HTERT RPE-1 (cell line): ENCODE measurements around the gene QRICH1.

ENCODE experiments used
- in situ Hi-C: fragments of 300-500 bp; cut with MboI; formaldehyde crosslinking; loops from 4 replicates; pipeline ENCODE4 v1.14.3; 2020; ENCODE audit warnings: low sequenced_read_pairs

QRICH1 gene

GRCh38 chr3:49034650-49035049, 59.2 kb downstream of the QRICH1 start:
- in situ Hi-C loops, result no loop called here

- in situ Hi-C loops, result no loop called here
Measured at GRCh38 chr3:49032646-49033304, 61.1 kb downstream of the QRICH1 start.

GRCh38 chr3:49030321-49030720, 63.5 kb downstream of the QRICH1 start:
- in situ Hi-C loops, result no loop called here

GRCh38 chr3:49029563-49029884, 64.3 kb downstream of the QRICH1 start:
- in situ Hi-C loops, result no loop called here

- in situ Hi-C loops, result no loop called here
Measured at GRCh38 chr3:49028673-49029562, 65.0 kb downstream of the QRICH1 start, which contains the start of gene IMPDH2. TSS of gene IMPDH2 (minus strand) at chr3:49029398. CDS start at chr3:49029350, 48 bp downstream.

GRCh38 chr3:49028298-49028672, 65.6 kb downstream of the QRICH1 start:
- in situ Hi-C loops, result no loop called here

- in situ Hi-C loops, result no loop called here
Measured at GRCh38 chr3:49027634-49028033, 66.2 kb downstream of the QRICH1 start.

GRCh38 chr3:49026536-49026935, 67.3 kb downstream of the QRICH1 start:
- in situ Hi-C loops, result no loop called here

- in situ Hi-C loops, result no loop called here
Measured at GRCh38 chr3:49025793-49026520, 67.9 kb downstream of the QRICH1 start.

GRCh38 chr3:49025005-49025792, 68.7 kb downstream of the QRICH1 start:
- in situ Hi-C loops, result no loop called here

GRCh38 chr3:49024449-49024848, 69.4 kb downstream of the QRICH1 start:
- in situ Hi-C loops, result no loop called here

- in situ Hi-C loops, result no loop called here
Measured at GRCh38 chr3:49023775-49024174, 70.1 kb downstream of the QRICH1 start.

- in situ Hi-C loops, result no loop called here
Measured at GRCh38 chr3:49022688-49023171, 71.1 kb downstream of the QRICH1 start.

- in situ Hi-C loops, result no loop called here
Measured at GRCh38 chr3:49021813-49022687, 71.8 kb downstream of the QRICH1 start, which contains the start of gene NDUFAF3. TSS of gene NDUFAF3 (plus strand) at chr3:49022121. CDS start at chr3:49022145, 24 bp downstream.

GRCh38 chr3:49021213-49021812, 72.6 kb downstream of the QRICH1 start:
- in situ Hi-C loops, result no loop called here

- in situ Hi-C loops, result no loop called here
Measured at GRCh38 chr3:49020330-49021212, 73.3 kb downstream of the QRICH1 start.

GRCh38 chr3:49019941-49020329, 73.9 kb downstream of the QRICH1 start:
- in situ Hi-C loops, result no loop called here

- in situ Hi-C loops, result no loop called here
Measured at GRCh38 chr3:49018707-49019006, 75.2 kb downstream of the QRICH1 start.
